Smooth muscle cell (in vitro differentiated cells): ENCODE data around the gene CSNK2A1. TPM values are rescaled to one million over a fixed set of nuclear protein-coding genes. Genes with fewer than 3 reads are reported as not detected.

Experiments
- DNase-seq: peaks from one replicate; lab custom pipeline; 2025; ENCODE audit not compliant: unreplicated experiment; lab: John Stamatoyannopoulos, UW
- H2AFZ ChIP-seq: fragments of 200-600 bp; sonication (generic); 2 replicates; pipeline ENCODE4 v1.6.0; 2016; ENCODE audit warnings: antibody characterized with exemption, low read depth, mild to moderate bottlenecking
- H3F3A ChIP-seq: fragments of 200-600 bp; sonication (generic); 2 replicates; pipeline ENCODE4 v1.6.0; 2017; ENCODE audit warnings: antibody characterized with exemption, low read depth
- H3K27ac ChIP-seq: fragments of 200-600 bp; sonication (generic); 2 replicates; pipeline ENCODE4 v1.5.1; 2016; ENCODE audit warnings: low read depth, mild to moderate bottlenecking
- H3K27me3 ChIP-seq: fragments of 200-600 bp; sonication (generic); 2 replicates; pipeline ENCODE4 v1.6.1; 2016; ENCODE audit warnings: low read depth, mild to moderate bottlenecking
- H3K36me3 ChIP-seq: fragments of 200-600 bp; sonication (generic); 2 replicates; pipeline ENCODE4 v1.5.1; 2016; ENCODE audit warnings: low read depth
- H3K4me1 ChIP-seq: fragments of 200-600 bp; sonication (generic); 2 replicates; pipeline ENCODE4 v1.5.1; 2016; ENCODE audit warnings: low read depth
- H3K4me2 ChIP-seq: fragments of 200-600 bp; sonication (generic); 2 replicates; pipeline ENCODE4 v1.6.0; 2016; ENCODE audit warnings: mild to moderate bottlenecking
- H3K4me3 ChIP-seq: fragments of 200-600 bp; sonication (generic); 2 replicates; pipeline ENCODE4 v1.5.1; 2016; ENCODE audit warnings: mild to moderate bottlenecking
- H3K79me2 ChIP-seq: fragments of 200-600 bp; sonication (generic); 2 replicates; pipeline ENCODE4 v1.6.0; 2016; ENCODE audit warnings: low read depth, mild to moderate bottlenecking
- H3K9ac ChIP-seq: fragments of 200-600 bp; sonication (generic); 2 replicates; pipeline ENCODE4 v1.6.0; 2016; ENCODE audit warnings: low read depth
- H3K9me3 ChIP-seq: fragments of 200-600 bp; sonication (generic); replicated peaks from 2 replicates; pipeline ENCODE4 v1.5.1; 2016; ENCODE audit warnings: low read depth
- H4K20me1 ChIP-seq: fragments of 200-600 bp; sonication (generic); 2 replicates; pipeline ENCODE4 v1.6.0; 2016; ENCODE audit warnings: low read depth
- WGBS: methylation state at CpG from one replicate; pipeline ENCODE4 v1.1.7; 2016; ENCODE audit warnings: low lambda C conversion rate; 5-methylcytosine and 5-hydroxymethylcytosine counted together
- polyA plus RNA-seq: library from polyadenylated mRNA; unstranded; fragments of >200 nt; fragmentation: Nextera tagmentation; extraction: Ambion mirVana; gene quantifications from 2 replicates; pipeline ENCODE4 v1.2.1, GENCODE V29; 2016
- total RNA-seq: library from RNA; depleted of rRNA; stranded (reverse); fragments of >200 nt; gene quantifications from 2 replicates; pipeline ENCODE4 v1.2.3, GENCODE V29; 2014
- TF ChIP-seq, protein P1 (sequence below): fragments of 200-600 bp; sonication (generic); IDR thresholded peaks from 2 replicates; pipeline ENCODE4 v1.5.1; 2017; ENCODE audit warnings: borderline replicate concordance, mild to moderate bottlenecking, antibody characterized with exemption; ENCODE audit not compliant: insufficient read depth, poor library complexity, severe bottlenecking

The CSNK2A1 gene
- total and polyA plus RNA-seq, 2 experiments from 2014 or later: 82.6 to 205 TPM

DNA sequence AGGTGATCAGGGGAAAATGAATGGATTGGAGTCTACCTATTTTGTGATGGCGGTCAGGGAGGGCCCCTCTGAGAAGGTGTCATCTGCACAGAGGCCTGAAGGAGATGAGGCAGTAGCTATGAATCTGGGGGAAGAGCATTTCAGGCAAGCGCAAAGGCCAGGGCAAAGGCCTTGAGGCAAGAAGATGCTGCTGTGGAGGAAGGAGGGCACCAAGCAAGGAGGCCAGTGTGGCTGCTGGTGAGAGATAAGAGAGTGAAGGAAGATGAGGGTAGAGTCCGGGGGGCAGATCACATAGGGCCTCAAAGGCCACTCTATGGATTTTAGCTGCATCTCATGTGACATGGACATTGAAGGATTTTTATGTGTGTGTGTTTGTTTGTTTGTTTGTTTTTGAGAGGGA, 20.6 kb upstream of the CSNK2A1 start:
- Histone ChIP-seq H3K4me3 (no peak overlapping the region), H3K27ac (no peak overlapping the region)
- 93% methylated on average over 3 of the region's 3 CpGs for WGBS

DNA sequence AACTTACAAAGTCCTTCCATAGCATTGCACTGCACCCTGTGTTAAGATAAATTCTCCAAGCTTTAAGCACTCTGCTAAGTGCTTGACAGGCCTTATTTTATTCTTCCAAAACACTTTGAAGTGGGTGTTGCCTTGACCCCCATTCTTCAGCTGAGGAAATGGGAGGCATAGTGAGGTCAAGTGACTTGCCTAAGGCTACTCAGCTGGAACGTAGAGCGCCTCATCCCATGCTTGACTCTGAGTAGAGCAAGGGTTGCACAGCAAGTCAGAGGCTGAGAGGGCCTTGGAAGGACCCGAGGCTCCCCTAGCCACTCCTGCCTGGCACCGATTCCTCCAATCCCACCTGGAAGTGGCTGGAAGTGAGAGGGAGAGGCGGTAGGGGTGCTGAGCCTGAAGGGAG, 19.6 kb upstream of the CSNK2A1 start:
- no peaks in the 10 kb centered on the region for H3F3A ChIP-seq
- WGBS: 84% methylated on average over 5 of the region's 5 CpGs
- TF ChIP-seq, protein P1, sequence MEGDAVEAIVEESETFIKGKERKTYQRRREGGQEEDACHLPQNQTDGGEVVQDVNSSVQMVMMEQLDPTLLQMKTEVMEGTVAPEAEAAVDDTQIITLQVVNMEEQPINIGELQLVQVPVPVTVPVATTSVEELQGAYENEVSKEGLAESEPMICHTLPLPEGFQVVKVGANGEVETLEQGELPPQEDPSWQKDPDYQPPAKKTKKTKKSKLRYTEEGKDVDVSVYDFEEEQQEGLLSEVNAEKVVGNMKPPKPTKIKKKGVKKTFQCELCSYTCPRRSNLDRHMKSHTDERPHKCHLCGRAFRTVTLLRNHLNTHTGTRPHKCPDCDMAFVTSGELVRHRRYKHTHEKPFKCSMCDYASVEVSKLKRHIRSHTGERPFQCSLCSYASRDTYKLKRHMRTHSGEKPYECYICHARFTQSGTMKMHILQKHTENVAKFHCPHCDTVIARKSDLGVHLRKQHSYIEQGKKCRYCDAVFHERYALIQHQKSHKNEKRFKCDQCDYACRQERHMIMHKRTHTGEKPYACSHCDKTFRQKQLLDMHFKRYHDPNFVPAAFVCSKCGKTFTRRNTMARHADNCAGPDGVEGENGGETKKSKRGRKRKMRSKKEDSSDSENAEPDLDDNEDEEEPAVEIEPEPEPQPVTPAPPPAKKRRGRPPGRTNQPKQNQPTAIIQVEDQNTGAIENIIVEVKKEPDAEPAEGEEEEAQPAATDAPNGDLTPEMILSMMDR: no peak

More for the DNA sequence above, 20.6 kb upstream of the CSNK2A1 start:
- no peaks in the 10 kb centered on the region for H4K20me1 ChIP-seq
- H3K79me2 ChIP-seq: no peaks in the 10 kb centered on the region
- H2AFZ ChIP-seq: no peak overlapping the region
- no peaks in the 10 kb centered on the region for H3K36me3 ChIP-seq
- DNase-seq: no peak
- H3K9ac ChIP-seq: no peak overlapping the region
- no peak overlapping the region for H3K4me2 ChIP-seq
- H3K27me3 ChIP-seq: peaks cover 7% of the 10 kb centered on the region
- H3K4me1 ChIP-seq: no peaks in the 10 kb centered on the region
- H3F3A ChIP-seq: no peaks in the 10 kb centered on the region
- H3K9me3 ChIP-seq: no peaks in the 10 kb centered on the region
- TF ChIP-seq, protein P1: no peak

DNA sequence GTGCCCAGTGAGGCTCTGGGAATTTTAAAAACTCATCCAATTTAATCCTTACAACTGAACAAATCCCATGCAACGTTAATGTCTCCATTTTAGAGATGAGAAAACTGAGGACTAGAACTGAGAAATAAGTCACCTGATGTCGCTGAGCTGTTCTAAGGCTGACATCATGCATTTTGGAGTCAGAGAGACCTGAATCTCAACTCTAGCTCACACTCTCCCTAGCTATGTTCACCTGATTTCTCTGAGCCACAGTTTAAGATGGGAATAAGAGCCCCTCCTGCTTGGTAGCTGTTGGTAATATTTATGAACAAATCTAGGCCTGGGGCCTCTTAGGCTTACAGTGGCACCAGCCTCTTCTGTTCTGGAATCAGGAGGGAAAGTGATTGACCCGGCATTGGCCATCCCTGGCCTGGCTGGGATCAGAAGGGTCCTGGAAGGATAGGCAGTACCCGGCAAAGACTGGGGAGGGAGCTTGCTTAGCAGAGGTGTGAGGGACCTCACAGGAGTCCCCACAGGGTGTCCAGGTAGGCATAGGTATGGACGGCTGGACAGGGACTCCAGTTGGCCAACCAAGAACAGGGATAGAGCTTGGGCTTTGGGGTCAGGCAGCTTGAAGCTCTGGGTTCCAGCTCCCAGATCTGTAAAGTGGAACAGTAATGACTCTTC, 18.8 kb upstream of the CSNK2A1 start:
- no peaks in the 10 kb centered on the region for H4K20me1 ChIP-seq
- no peak overlapping the region for H3K9ac ChIP-seq
- H2AFZ ChIP-seq: no peak overlapping the region
- H3K4me3 ChIP-seq: no peak overlapping the region
- H3K4me1 ChIP-seq: no peaks in the 10 kb centered on the region
- H3F3A ChIP-seq: no peaks in the 10 kb centered on the region
- no peaks in the 10 kb centered on the region for H3K9me3 ChIP-seq
- H3K4me2 ChIP-seq: no peak overlapping the region
- peaks cover 7% of the 10 kb centered on the region for H3K27me3 ChIP-seq
- no peaks in the 10 kb centered on the region for H3K79me2 ChIP-seq
- no peaks in the 10 kb centered on the region for H3K36me3 ChIP-seq
- TF ChIP-seq, protein P1: no peak
- no peak overlapping the region for H3K27ac ChIP-seq
- 80% methylated on average over 5 of the region's 5 CpGs for WGBS
- no peak for DNase-seq

More for the DNA sequence above, 19.6 kb upstream of the CSNK2A1 start:
- H3K9ac ChIP-seq: no peak overlapping the region
- no peaks in the 10 kb centered on the region for H3K9me3 ChIP-seq
- no peak overlapping the region for H3K4me2 ChIP-seq
- no peaks in the 10 kb centered on the region for H4K20me1 ChIP-seq
- no peak overlapping the region for H3K27ac ChIP-seq
- no peaks in the 10 kb centered on the region for H3K4me1 ChIP-seq
- no peak for DNase-seq
- H3K79me2 ChIP-seq: no peaks in the 10 kb centered on the region
- no peak overlapping the region for H3K4me3 ChIP-seq
- peaks cover 7% of the 10 kb centered on the region for H3K27me3 ChIP-seq
- no peaks in the 10 kb centered on the region for H3K36me3 ChIP-seq
- H2AFZ ChIP-seq: no peak overlapping the region
